Neuron (in vitro differentiated cells): ENCODE data around the gene FBXO30.

Source experiments
- H2AFZ ChIP-seq: one replicate; pipeline ENCODE4 v1.6.1; 2013; ENCODE audit warnings: low read depth, mild to moderate bottlenecking, inconsistent platforms, low read length, moderate library complexity
- H3K27me3 ChIP-seq: one replicate; pipeline ENCODE4 v1.6.1; 2013; ENCODE audit warnings: low read length; ENCODE audit not compliant: insufficient read depth
- H3K36me3 ChIP-seq: one replicate; pipeline ENCODE4 v1.6.1; 2013; ENCODE audit warnings: low read length; ENCODE audit not compliant: insufficient read depth
- H3K4me1 ChIP-seq: one replicate; pipeline ENCODE4 v1.6.1; 2013; ENCODE audit warnings: low read length; ENCODE audit not compliant: insufficient read depth
- H3K4me3 ChIP-seq: 2 replicates; pipeline ENCODE4 v1.5.1; 2013; ENCODE audit warnings: mild to moderate bottlenecking, low read length, moderate library complexity
- H3K9me3 ChIP-seq: one replicate; pipeline ENCODE4 v1.6.1; 2013; ENCODE audit warnings: low read length

The FBXO30 gene, protein sequence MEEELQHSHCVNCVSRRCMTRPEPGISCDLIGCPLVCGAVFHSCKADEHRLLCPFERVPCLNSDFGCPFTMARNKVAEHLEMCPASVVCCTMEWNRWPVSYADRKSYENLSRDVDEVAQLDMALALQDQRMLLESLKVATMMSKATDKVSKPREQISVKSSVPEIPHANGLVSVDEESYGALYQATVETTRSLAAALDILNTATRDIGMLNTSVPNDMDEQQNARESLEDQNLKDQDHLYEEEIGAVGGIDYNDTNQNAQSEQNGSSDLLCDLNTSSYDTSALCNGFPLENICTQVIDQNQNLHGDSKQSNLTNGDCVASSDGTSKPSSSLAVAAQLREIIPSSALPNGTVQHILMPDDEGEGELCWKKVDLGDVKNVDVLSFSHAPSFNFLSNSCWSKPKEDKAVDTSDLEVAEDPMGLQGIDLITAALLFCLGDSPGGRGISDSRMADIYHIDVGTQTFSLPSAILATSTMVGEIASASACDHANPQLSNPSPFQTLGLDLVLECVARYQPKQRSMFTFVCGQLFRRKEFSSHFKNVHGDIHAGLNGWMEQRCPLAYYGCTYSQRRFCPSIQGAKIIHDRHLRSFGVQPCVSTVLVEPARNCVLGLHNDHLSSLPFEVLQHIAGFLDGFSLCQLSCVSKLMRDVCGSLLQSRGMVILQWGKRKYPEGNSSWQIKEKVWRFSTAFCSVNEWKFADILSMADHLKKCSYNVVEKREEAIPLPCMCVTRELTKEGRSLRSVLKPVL

DNA sequence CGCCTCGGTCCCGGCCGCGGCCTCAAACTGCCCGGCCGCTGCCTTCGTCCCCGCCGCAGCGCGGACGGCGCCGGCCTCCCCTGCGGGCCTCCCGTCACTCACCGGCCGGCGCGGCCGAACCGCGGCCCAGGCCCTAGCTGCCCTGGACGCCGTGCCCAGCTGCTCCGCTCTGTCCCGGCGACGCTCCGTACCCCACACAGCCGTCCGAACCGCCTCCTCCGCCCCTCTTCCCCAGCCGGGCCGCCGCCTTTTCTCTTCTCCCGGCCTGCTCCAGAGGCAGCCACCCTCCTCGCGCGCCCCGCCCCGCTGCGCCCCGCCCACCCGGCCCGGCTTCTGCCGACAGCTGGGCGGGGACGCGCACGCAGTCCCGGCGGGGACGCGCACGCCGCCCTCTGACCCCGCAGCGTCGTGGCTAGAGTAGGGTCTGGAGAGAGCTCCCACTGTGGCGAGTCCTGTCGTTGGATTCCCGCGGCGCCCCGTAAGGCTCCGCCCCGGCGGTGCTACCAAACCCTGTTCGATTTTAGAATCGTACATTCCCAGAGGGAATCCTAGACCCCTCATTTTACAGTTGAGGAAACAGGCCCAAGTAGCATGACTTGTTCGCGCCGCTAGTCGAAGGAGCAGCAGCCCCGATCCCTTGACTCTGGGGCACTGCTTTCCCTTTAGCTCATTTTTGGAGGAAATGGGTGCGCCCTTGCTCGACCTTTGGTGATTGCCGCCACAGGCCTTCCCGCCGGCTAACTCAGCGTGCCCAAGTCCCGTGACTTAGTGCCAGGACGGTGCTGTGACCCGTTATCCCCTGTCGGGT, at the start of gene FBXO30:
FBXO30 (minus strand) TSS at position 295 of the 808 bp plus-strand sequence. CDS start 8,390 bp downstream, outside the sequence.
- H3K36me3 ChIP-seq = no peaks in the 10 kb centered on the region
- H3K9me3 ChIP-seq = no peaks in the 10 kb centered on the region
- H3K27me3 ChIP-seq = no peaks in the 10 kb centered on the region
- H3K4me3 ChIP-seq = peak within 1 kb of the TSS; percentile 98
- peak within 1 kb of the TSS; percentile 98 for H2AFZ ChIP-seq
- H3K4me1 ChIP-seq = peaks cover 20% of the 10 kb centered on the region

DNA sequence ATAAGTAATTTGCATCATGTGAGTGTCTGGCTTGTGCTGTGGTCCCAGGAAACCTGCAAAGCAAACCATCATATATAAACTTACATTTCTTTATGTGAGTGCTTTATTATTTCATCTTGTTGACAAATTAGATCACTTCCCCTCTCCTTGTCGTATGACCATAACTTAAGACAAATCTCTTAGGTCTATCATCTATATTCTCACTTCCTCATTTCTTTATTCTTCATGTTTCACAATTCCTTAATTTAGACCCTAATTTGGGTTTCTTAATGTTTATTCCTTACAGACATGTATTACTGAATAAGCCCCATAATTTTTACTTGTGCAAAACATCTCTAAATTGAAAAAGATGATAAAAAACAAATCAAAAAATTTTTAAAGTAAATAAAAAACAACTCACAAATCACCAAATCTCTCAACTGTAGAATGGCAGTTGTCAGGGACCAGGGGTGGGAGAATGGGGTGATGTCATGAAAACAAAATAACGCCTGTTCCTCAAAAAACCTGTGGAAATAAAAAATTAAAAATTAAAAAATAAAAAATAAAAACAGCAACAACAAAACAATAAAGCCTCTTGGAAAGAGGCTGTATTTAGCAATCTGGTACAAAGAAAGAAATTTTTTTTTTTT, 49.5 kb upstream of the FBXO30 start:
- H3K4me3 ChIP-seq = no peak overlapping the region
- no peaks in the 10 kb centered on the region for H3K9me3 ChIP-seq
- no peak overlapping the region for H2AFZ ChIP-seq
- no peaks in the 10 kb centered on the region for H3K27me3 ChIP-seq
- no peaks in the 10 kb centered on the region for H3K36me3 ChIP-seq
- H3K4me1 ChIP-seq = peaks cover 10% of the 10 kb centered on the region

DNA sequence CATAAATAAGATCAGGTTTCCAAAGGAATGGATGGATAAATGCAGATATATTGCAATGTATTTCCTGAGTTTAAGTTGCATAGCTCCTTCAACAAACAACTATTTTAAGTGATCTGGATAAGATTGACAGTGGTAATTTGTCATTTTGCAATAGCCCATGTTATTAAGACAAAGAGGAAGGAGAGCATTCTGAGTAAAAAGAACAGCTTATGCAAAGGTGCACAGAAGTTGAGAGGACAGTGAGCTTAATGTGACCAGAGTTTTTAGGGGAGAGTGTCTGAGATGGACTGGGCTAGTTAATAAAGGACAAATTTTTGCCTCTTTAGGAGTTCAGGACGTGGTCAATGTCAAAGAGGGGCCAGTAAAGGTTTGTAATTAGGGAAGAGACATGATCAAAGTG, 48.8 kb upstream of the FBXO30 start:
- Histone ChIP-seq H2AFZ (no peak overlapping the region), H3K4me3 (no peak overlapping the region), H3K27me3 (no peaks in the 10 kb centered on the region), H3K36me3 (no peaks in the 10 kb centered on the region), H3K4me1 (peaks cover 10% of the 10 kb centered on the region), H3K9me3 (no peaks in the 10 kb centered on the region)

DNA sequence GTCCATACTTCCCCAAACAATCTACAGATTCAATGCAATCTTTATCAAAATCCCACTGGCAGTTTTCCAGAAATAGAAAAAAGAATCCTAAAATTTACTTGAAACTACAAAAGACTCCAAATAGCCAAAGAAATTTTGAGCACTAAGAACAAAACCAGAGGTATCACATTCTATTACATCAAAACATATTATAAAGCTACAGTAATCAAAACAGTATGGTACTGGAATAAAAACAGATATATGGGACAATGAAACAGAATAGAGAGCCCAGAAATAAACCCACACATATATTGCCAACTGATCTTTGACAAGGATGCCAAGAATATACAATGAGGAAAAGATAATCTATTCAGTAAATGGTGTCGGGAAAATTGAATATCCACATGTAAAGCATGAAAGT, 46.0 kb upstream of the FBXO30 start:
- H3K36me3 ChIP-seq = no peaks in the 10 kb centered on the region
- no peak overlapping the region for H3K4me3 ChIP-seq

DNA sequence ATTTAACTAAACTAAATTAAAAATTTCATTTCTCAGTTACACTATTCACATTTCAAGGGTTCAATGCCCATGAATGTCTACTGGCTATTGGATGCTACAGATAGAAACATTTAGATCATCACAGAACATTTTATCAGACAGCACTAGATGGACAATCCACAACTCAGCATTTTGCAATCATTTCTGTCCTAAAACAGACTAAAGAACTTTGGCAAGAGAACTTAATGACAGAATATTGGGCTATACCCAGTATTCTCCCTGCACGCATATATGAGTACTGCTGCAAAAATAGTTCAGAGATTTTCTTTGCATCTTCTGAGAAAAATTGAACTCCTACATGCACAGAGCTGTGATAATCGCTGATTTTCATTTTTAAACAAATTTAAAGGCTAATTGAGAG, 36.1 kb upstream of the FBXO30 start:
- no peak overlapping the region for H2AFZ ChIP-seq
- H3K4me1 ChIP-seq = no peaks in the 10 kb centered on the region
- H3K9me3 ChIP-seq = no peaks in the 10 kb centered on the region

More for the DNA sequence above, 46.0 kb upstream of the FBXO30 start:
- Histone ChIP-seq H3K9me3 (no peaks in the 10 kb centered on the region), H3K4me1 (peaks cover 6% of the 10 kb centered on the region), H3K27me3 (no peaks in the 10 kb centered on the region), H2AFZ (no peak overlapping the region)

DNA sequence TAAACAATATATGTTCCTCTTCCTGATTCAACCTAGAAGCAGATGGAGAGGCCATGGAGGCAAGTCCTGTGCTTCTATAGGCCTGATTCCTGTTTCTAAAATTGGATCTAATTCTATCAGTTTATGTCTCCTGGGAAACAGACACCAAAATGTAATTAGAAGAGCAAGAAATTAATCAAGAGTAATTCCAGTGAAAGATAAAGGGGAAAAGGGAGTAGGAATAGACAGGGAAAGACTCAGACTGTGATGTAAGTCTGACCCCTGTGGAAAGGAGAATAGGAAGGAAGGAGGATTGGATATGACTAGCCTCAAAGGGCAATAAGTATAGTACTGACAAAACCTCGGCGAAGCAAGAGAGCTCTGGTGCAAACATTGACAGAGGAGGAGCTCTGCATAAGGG, 33.9 kb upstream of the FBXO30 start:
- Histone ChIP-seq H2AFZ (no peak overlapping the region), H3K27me3 (no peaks in the 10 kb centered on the region)

More for the DNA sequence above, 36.1 kb upstream of the FBXO30 start:
- H3K36me3 ChIP-seq = no peaks in the 10 kb centered on the region
- H3K27me3 ChIP-seq = no peaks in the 10 kb centered on the region
- no peak overlapping the region for H3K4me3 ChIP-seq

DNA sequence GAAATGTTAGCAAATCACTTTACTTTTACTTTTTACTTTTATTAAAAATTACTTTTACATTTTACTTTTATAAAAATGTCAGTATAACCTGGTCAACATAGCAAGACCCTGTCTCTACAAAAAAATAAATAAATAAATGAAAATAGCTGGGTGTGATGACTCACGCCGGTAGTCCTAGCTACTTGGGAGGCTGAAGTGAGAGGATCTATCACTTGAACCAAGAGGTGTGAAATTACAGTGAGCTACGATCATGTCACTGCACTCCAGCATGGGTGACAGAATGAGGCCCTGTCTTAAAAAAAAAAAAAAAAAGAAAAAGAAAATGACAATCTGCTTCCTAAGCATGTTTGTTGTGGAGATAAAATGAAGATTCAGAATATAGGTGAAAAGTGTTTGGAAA, 31.0 kb upstream of the FBXO30 start:
- H2AFZ ChIP-seq = no peak overlapping the region
- no peaks in the 10 kb centered on the region for H3K36me3 ChIP-seq

More for the DNA sequence above, 33.9 kb upstream of the FBXO30 start:
- H3K4me1 ChIP-seq = no peaks in the 10 kb centered on the region
- no peaks in the 10 kb centered on the region for H3K36me3 ChIP-seq
- H3K9me3 ChIP-seq = no peaks in the 10 kb centered on the region
- H3K4me3 ChIP-seq = no peak overlapping the region

DNA sequence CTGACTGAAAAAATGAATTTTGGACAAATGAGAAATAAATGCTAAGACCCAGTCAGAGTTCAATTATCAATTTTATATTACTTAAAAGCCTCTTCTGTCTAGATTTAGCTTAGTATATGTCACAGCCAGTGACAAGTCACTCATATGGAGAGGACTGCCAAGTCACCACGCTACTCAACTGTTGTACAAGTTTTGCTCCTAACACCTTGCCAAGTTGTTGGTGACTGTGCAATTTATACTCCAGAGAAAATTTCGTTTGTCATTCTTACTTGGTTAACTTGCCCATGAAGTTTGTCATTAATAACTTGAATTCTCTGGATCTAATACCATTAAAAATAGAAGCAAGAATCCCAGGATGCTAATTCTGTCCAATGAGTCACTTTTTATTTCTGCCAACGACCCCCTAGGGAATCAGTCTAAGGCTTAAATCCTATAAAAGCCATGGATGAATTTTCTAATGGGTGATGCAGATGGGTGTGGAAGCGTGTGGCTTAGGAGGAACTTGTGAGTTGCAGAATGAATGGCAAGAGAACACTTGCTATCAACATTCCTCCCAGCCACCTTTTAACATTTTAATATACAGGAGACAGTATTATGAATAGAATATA, 30.4 kb upstream of the FBXO30 start:
- no peak overlapping the region for H3K4me3 ChIP-seq
- no peaks in the 10 kb centered on the region for H3K27me3 ChIP-seq
- H3K9me3 ChIP-seq = no peaks in the 10 kb centered on the region
- no peak overlapping the region for H2AFZ ChIP-seq
- peaks cover 4% of the 10 kb centered on the region for H3K4me1 ChIP-seq
- H3K36me3 ChIP-seq = no peaks in the 10 kb centered on the region

More for the DNA sequence above, 31.0 kb upstream of the FBXO30 start:
- Histone ChIP-seq H3K4me1 (peaks cover 4% of the 10 kb centered on the region), H3K4me3 (no peak overlapping the region), H3K9me3 (no peaks in the 10 kb centered on the region), H3K27me3 (no peaks in the 10 kb centered on the region)

DNA sequence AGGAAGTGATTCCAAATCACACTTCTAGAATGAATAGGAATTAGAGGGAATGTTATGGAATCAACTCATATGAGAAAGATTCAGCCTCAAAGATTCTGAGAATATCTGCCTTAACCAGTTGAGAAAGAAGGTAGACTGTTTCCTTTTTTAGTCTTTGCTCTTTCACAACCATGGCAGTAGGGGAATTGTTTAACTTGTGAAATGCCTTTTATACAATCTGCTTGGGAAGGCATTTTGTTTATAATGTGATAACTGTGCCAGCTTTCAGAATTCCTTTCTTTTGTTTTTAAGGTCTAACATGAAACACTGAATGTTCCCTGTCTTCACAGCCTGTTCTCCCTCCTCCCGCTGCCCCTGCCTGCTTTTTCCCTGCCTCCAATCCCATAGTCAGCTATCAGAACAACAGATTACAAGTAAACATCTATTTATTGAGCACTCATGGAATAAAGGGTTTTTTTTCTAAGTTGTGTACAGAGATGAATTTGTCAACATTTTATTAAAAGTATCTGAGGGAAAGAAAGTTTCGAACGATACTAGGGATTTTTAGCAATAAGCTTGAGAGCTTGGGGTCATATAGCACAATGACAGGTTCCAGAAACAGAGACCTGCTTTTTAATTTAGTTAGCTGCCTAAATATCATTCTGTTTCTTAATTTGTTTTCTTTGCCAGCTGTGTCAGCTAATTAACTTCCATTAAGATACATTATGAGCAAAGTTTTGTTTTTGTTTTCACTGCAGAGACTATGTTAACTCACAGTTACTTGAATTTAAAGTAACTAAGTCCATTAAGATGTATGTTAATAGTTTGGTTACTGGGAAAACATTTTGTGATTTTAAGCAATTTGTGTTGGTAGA, 28.3 kb upstream of the FBXO30 start:
- Histone ChIP-seq H3K9me3 (no peaks in the 10 kb centered on the region), H3K4me3 (no peak overlapping the region), H2AFZ (no peak overlapping the region), H3K36me3 (no peaks in the 10 kb centered on the region), H3K27me3 (no peaks in the 10 kb centered on the region), H3K4me1 (peaks cover 4% of the 10 kb centered on the region)

DNA sequence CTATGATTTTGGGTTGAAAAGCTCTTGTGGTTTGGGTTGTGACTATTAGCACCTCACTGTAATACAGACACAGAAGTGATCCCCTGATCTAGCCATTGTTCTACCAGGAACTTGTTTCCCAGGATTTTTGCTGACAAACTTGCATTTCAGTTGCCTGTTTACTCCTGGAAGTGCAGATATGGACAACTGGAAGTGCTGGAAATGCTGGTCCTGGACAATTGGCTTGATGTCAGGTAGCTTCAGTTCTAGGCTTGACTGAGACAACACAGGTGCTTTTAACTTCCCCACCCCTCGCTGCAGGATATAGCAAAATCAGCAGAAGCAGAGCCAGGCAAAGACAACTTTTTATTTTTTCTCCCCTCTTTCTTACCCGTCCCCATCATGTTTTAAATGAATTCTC, 27.1 kb upstream of the FBXO30 start:
- Histone ChIP-seq H2AFZ (no peak overlapping the region), H3K4me3 (no peak overlapping the region), H3K27me3 (no peaks in the 10 kb centered on the region), H3K36me3 (no peaks in the 10 kb centered on the region), H3K9me3 (no peaks in the 10 kb centered on the region), H3K4me1 (peaks cover 4% of the 10 kb centered on the region)

DNA sequence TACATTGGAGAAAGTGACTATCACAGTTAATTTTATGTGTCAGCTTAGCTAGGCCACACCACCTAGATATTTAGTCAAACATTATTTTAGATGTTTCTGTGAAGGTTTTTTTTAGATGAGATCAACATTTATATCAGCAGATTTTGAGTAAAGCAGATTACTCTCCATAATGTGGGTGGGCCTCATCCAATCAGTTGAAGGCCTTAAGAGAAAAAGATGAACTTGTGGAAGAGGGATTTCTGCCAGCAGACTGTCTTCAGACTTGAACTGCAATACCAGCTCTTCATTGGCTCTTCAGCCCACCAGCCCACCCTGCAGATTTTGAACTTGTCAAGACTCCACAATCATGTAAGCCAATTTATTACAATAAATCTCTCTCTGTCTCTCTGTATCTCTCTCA, 25.1 kb upstream of the FBXO30 start:
- H3K4me1 ChIP-seq = peaks cover 4% of the 10 kb centered on the region
- H3K36me3 ChIP-seq = no peaks in the 10 kb centered on the region
- H3K27me3 ChIP-seq = no peaks in the 10 kb centered on the region
- H2AFZ ChIP-seq = no peak overlapping the region
- no peak overlapping the region for H3K4me3 ChIP-seq
- no peaks in the 10 kb centered on the region for H3K9me3 ChIP-seq
